Panc1 (cell line): Measurements from ENCODE around the gene LAIR2.

Experiments used
- POLR2AphosphoS5 ChIP-seq: IDR thresholded peaks from 2 replicates; pipeline ENCODE4 v1.6.1; 2012; ENCODE audit warnings: mild to moderate bottlenecking, low read depth, low read length, moderate library complexity
- SIN3A ChIP-seq: IDR thresholded peaks from 2 replicates; pipeline ENCODE4 v1.6.1; 2012; ENCODE audit warnings: low read depth, mild to moderate bottlenecking, low read length, moderate library complexity, borderline replicate concordance; ENCODE audit not compliant: insufficient read depth
- TCF7L2 ChIP-seq: IDR thresholded peaks from 2 replicates; pipeline ENCODE4 v1.6.1; 2011; ENCODE audit warnings: mild to moderate bottlenecking, low read depth, low read length, inconsistent platforms
- TF ChIP-seq, protein P1 (sequence below): fragments of 450-650 bp; IDR thresholded peaks from 2 replicates; pipeline ENCODE4 v1.5.1; 2017; ENCODE audit warnings: mild to moderate bottlenecking
- TF ChIP-seq, protein P2 (sequence below), 2 experiments: IDR thresholded peaks; 2 replicates each; pipeline ENCODE4 v1.6.1; 2011 to 2012; ENCODE audit warnings: low read depth in 2 of 2, control low read depth in 1 of 2, low read length in 1 of 2, mild to moderate bottlenecking in 1 of 2, moderate library complexity in 1 of 2; ENCODE audit not compliant: insufficient read depth in 1 of 2

DNA sequence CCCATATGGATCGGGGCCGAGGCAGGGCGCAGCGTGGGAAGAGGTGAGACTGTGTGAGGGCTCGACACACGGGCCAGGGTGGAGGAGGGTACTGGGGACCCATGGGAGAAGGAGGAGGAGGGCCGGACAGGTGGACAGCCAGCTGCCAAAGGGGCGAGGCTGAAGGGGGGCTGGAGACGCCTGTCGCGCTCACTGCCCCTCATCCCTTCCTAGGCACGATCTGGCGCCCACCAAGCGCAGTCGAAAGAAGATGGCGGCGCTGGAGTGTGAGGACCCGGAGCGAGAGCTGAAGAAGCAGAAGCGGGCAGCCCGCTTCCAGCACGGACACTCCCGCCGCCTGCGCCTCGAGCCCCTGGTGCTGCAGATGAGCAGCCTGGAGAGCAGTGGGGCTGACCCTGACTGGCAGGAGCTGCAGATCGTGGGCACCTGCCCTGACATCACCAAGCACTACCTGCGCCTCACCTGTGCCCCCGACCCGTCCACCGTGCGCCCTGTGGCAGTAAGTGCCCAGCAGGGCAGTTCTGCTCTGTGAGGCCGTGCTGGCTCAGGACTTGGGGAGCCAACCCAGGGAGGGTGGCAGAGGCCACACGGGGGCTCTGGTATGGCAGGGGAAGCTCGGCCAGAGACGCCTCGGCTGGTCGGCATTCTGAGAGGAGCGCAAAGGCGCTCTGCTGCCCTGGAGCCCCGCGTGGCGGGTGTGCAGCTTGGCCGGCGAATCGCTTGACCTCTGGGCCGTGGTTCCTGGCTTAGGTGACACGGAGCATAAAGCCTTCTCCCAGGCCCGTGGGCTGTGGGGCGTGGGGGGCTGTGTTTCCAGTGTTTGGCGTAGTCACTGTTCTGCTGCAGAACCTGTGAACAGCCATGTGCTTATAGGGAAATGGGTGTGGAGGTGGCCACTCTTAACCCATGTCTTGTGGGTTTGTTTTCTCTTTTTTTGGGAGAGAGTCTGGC is 45.9 kb upstream of the LAIR2 start:
- TF ChIP-seq, protein P1, sequence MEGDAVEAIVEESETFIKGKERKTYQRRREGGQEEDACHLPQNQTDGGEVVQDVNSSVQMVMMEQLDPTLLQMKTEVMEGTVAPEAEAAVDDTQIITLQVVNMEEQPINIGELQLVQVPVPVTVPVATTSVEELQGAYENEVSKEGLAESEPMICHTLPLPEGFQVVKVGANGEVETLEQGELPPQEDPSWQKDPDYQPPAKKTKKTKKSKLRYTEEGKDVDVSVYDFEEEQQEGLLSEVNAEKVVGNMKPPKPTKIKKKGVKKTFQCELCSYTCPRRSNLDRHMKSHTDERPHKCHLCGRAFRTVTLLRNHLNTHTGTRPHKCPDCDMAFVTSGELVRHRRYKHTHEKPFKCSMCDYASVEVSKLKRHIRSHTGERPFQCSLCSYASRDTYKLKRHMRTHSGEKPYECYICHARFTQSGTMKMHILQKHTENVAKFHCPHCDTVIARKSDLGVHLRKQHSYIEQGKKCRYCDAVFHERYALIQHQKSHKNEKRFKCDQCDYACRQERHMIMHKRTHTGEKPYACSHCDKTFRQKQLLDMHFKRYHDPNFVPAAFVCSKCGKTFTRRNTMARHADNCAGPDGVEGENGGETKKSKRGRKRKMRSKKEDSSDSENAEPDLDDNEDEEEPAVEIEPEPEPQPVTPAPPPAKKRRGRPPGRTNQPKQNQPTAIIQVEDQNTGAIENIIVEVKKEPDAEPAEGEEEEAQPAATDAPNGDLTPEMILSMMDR, result no peak
- no peak for TF ChIP-seq TCF7L2
- TF ChIP-seq POLR2AphosphoS5, result no peak
- TF ChIP-seq, protein P2, sequence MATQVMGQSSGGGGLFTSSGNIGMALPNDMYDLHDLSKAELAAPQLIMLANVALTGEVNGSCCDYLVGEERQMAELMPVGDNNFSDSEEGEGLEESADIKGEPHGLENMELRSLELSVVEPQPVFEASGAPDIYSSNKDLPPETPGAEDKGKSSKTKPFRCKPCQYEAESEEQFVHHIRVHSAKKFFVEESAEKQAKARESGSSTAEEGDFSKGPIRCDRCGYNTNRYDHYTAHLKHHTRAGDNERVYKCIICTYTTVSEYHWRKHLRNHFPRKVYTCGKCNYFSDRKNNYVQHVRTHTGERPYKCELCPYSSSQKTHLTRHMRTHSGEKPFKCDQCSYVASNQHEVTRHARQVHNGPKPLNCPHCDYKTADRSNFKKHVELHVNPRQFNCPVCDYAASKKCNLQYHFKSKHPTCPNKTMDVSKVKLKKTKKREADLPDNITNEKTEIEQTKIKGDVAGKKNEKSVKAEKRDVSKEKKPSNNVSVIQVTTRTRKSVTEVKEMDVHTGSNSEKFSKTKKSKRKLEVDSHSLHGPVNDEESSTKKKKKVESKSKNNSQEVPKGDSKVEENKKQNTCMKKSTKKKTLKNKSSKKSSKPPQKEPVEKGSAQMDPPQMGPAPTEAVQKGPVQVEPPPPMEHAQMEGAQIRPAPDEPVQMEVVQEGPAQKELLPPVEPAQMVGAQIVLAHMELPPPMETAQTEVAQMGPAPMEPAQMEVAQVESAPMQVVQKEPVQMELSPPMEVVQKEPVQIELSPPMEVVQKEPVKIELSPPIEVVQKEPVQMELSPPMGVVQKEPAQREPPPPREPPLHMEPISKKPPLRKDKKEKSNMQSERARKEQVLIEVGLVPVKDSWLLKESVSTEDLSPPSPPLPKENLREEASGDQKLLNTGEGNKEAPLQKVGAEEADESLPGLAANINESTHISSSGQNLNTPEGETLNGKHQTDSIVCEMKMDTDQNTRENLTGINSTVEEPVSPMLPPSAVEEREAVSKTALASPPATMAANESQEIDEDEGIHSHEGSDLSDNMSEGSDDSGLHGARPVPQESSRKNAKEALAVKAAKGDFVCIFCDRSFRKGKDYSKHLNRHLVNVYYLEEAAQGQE (IDR thresholded peaks at IDR 0.05; ENCODE audit: insufficient read depth in 1 of 2, low read depth in 2 of 2, low read length in 1 of 2), result no peak
- no peak for TF ChIP-seq SIN3A
